SH-SY5Y (cell line): ENCODE data around the gene ZNF521.

Experiments
- GATA2 ChIP-seq: IDR thresholded peaks from 2 replicates; pipeline ENCODE4 v1.6.1; 2011; ENCODE audit warnings: mild to moderate bottlenecking, low read depth, low read length
- GATA3 ChIP-seq: IDR thresholded peaks from 2 replicates; pipeline ENCODE4 v1.6.1; 2011; ENCODE audit warnings: low read depth, mild to moderate bottlenecking, low read length, moderate library complexity

GRCh38 chr18:25236736-25237135 is 115.2 kb downstream of the ZNF521 start:
- no peak for TF ChIP-seq GATA2
- no peak for TF ChIP-seq GATA3
